Astrocyte (in vitro differentiated cells and primary cell): ENCODE data around the gene SH3RF1. TPM values are rescaled to one million over a fixed set of nuclear protein-coding genes. Genes with fewer than 3 reads are reported as not detected.

ENCODE experiments used
- DNase-seq: peaks from one replicate; pipeline ENCODE4 v3.0.0-alpha.2; 2010; ENCODE audit warnings: low read depth
- FAIRE-seq: peaks from 2 replicates; lab custom pipeline; 2011; peaks lifted over from hg19 to GRCh38; lab: Jason Lieb, UNC
- H2AFZ ChIP-seq: 2 replicates; pipeline ENCODE4 v1.6.0; 2012; ENCODE audit warnings: low read depth, low read length, inconsistent platforms
- H3K27ac ChIP-seq: 2 replicates; pipeline ENCODE4 v1.5.1; 2011; ENCODE audit warnings: low read depth, low read length, inconsistent platforms
- H3K27me3 ChIP-seq: 2 replicates; pipeline ENCODE4 v1.6.0; 2011; ENCODE audit warnings: low read length, inconsistent platforms; ENCODE audit not compliant: insufficient read depth
- H3K36me3 ChIP-seq: 2 replicates; pipeline ENCODE4 v1.5.1; 2011; ENCODE audit warnings: low read length, inconsistent platforms; ENCODE audit not compliant: insufficient read depth
- H3K4me1 ChIP-seq: 2 replicates; pipeline ENCODE4 v1.5.1; 2011; ENCODE audit warnings: low read length, inconsistent platforms; ENCODE audit not compliant: insufficient read depth
- H3K4me2 ChIP-seq: 2 replicates; pipeline ENCODE4 v1.6.0; 2012; ENCODE audit warnings: low read length, inconsistent platforms
- H3K4me3 ChIP-seq: 2 replicates; pipeline ENCODE4 v1.5.1; 2011; ENCODE audit warnings: low read depth, mild to moderate bottlenecking, low read length, inconsistent platforms; ENCODE audit not compliant: insufficient read depth
- H3K79me2 ChIP-seq: 2 replicates; pipeline ENCODE4 v1.6.0; 2012; ENCODE audit warnings: mild to moderate bottlenecking, low read length, inconsistent platforms; ENCODE audit not compliant: insufficient read depth
- H3K9ac ChIP-seq: 2 replicates; pipeline ENCODE4 v1.6.0; 2012; ENCODE audit warnings: mild to moderate bottlenecking, low read length, inconsistent platforms
- H3K9me3 ChIP-seq: 2 replicates; pipeline ENCODE4 v1.5.1; 2012; ENCODE audit warnings: low read depth, mild to moderate bottlenecking, low read length, inconsistent platforms; ENCODE audit not compliant: insufficient read depth
- H4K20me1 ChIP-seq: 2 replicates; pipeline ENCODE4 v1.6.0; 2012; ENCODE audit warnings: low read length, inconsistent platforms; ENCODE audit not compliant: insufficient read depth
- H3K27ac Mint-ChIP-seq: one replicate; pipeline ENCODE4 v1.8.0; 2021; ENCODE audit warnings: mild to moderate bottlenecking, mixed read lengths; ENCODE audit not compliant: unreplicated experiment
- H3K27me3 Mint-ChIP-seq: one replicate; pipeline ENCODE4 v1.8.0; 2021; ENCODE audit warnings: low read depth, mixed read lengths; ENCODE audit not compliant: unreplicated experiment
- H3K36me3 Mint-ChIP-seq: one replicate; pipeline ENCODE4 v1.8.0; 2021; ENCODE audit warnings: low read depth, mixed read lengths; ENCODE audit not compliant: unreplicated experiment
- H3K4me1 Mint-ChIP-seq: one replicate; pipeline ENCODE4 v1.8.0; 2021; ENCODE audit warnings: low read depth, mixed read lengths; ENCODE audit not compliant: unreplicated experiment
- H3K4me3 Mint-ChIP-seq: one replicate; pipeline ENCODE4 v1.8.0; 2021; ENCODE audit warnings: mild to moderate bottlenecking, moderate library complexity, mixed read lengths; ENCODE audit not compliant: unreplicated experiment
- H3K9me3 Mint-ChIP-seq: one replicate; pipeline ENCODE4 v1.8.0; 2021; ENCODE audit warnings: mild to moderate bottlenecking, mixed read lengths; ENCODE audit not compliant: unreplicated experiment
- EZH2 ChIP-seq: IDR thresholded peaks from 2 replicates; pipeline ENCODE4 v1.6.1; 2012; ENCODE audit warnings: mild to moderate bottlenecking, low read length, inconsistent platforms; ENCODE audit not compliant: insufficient read depth
- total RNA-seq: library from RNA; stranded (reverse); gene quantifications from 2 replicates; pipeline ENCODE4 v1.2.1, GENCODE V29; 2021
- TF ChIP-seq, protein P1 (sequence below): IDR thresholded peaks from 2 replicates; pipeline ENCODE4 v1.5.1; 2011; ENCODE audit warnings: low read depth, mild to moderate bottlenecking, inconsistent platforms, low read length, moderate library complexity; ENCODE audit not compliant: insufficient read depth

SH3RF1 gene
- total RNA-seq, 1 donor from 2014 or later: 25.9 TPM

DNA sequence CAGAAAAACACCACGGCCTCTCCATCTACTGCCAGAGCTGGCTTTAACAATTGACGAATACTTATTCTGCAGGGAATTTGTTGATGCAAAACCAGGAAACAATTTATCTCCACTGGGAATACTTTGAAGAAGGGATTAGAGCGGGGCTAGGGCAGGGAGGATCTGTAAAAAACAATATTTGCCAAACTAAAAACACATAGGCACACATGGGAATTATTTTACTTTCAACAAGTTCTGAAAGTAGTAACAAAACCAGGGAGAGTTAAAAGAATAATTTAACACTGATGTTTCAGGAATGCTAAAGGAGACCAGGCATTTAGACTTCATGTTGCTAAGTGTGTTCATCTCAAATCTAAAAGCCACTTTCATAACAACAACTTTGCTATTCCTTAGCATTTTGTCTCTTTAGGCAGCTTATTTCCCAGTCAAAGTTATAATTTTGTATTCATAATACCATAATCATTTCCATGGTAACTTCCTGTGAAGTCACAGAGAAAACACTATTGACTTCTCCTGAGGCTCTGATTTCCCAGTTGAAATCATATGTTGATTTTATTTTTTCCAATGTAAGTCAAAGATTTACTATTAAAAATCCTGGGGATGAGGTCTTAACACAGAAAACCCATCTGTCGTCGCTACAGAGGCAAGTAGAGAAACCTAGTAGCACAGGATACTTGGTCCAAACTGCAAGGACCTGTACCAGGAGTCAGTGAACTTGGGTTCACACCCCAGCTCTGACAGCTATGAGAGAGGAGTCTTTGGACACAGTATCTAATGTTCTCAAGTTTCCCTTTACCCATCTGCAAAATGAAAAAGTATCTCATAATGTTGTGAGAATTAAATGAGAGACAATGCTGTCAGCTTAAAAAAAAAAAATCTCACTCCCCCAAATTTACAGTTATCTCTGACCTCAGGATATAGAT, 69.3 kb downstream of the SH3RF1 start:
- peaks cover 3% of the 10 kb centered on the region for H3K36me3 Mint-ChIP-seq
- Histone ChIP-seq H3K4me3 (no peak overlapping the region), H3K4me2 (peak overlapping the region; percentile 8), H3K9ac (peak overlapping the region; percentile 4), H4K20me1 (peaks cover 49% of the 10 kb centered on the region), H3K4me1 (peaks cover 6% of the 10 kb centered on the region), H3K9me3 (no peaks in the 10 kb centered on the region), H3K27me3 (no peaks in the 10 kb centered on the region), H3K79me2 (peaks cover 93% of the 10 kb centered on the region), H3K27ac (peak overlapping the region; percentile 40), H2AFZ (no peak overlapping the region), H3K36me3 (peaks cover 3% of the 10 kb centered on the region)
- H3K9me3 Mint-ChIP-seq: no peaks in the 10 kb centered on the region
- TF ChIP-seq EZH2: no peak
- TF ChIP-seq, protein P1, sequence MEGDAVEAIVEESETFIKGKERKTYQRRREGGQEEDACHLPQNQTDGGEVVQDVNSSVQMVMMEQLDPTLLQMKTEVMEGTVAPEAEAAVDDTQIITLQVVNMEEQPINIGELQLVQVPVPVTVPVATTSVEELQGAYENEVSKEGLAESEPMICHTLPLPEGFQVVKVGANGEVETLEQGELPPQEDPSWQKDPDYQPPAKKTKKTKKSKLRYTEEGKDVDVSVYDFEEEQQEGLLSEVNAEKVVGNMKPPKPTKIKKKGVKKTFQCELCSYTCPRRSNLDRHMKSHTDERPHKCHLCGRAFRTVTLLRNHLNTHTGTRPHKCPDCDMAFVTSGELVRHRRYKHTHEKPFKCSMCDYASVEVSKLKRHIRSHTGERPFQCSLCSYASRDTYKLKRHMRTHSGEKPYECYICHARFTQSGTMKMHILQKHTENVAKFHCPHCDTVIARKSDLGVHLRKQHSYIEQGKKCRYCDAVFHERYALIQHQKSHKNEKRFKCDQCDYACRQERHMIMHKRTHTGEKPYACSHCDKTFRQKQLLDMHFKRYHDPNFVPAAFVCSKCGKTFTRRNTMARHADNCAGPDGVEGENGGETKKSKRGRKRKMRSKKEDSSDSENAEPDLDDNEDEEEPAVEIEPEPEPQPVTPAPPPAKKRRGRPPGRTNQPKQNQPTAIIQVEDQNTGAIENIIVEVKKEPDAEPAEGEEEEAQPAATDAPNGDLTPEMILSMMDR: no peak
- peak overlapping the region; percentile 42 for H3K27ac Mint-ChIP-seq
- DNase-seq (no peak), FAIRE-seq (peak; percentile 5)
- peaks cover 19% of the 10 kb centered on the region for H3K4me1 Mint-ChIP-seq
- H3K27me3 Mint-ChIP-seq: no peaks in the 10 kb centered on the region
- no peak overlapping the region for H3K4me3 Mint-ChIP-seq

DNA sequence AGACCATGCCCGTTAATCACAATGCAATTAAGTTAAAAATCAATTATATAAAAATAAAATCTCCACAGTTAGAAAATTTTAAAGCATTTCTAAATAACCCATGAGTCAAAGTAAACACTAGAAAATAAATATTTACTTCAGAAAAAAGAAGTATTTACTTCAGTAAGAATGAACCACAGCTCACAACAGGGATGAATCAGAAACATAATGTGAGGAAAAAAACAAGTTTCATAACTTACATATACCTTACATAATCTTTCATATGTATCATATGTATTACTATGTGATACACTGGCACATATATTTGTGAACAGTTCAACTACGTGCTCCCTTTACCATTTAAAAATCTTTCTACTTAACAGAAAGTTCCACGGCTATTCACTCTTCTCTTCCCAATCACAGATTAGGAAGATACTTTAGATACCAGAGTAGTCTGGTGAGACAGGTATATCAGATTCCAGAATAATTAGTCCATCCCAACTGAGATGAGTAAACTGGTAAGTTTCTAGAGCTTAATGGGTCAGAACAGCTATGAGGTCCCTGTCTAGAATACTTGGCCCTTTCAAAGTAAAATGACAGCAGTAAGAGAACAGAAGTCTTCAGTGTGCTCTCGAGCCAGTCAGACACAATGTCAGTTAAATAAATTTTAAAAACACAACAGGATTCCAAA, 70.3 kb downstream of the SH3RF1 start:
- H3K4me2 ChIP-seq: no peak overlapping the region
- H4K20me1 ChIP-seq: peaks cover 41% of the 10 kb centered on the region
- no peaks in the 10 kb centered on the region for H3K27me3 Mint-ChIP-seq
- H3K4me1 ChIP-seq: peaks cover 6% of the 10 kb centered on the region
- H2AFZ ChIP-seq: no peak overlapping the region
- peaks cover 3% of the 10 kb centered on the region for H3K36me3 Mint-ChIP-seq
- H3K9me3 Mint-ChIP-seq: no peaks in the 10 kb centered on the region
- H3K27me3 ChIP-seq: no peaks in the 10 kb centered on the region
- H3K9ac ChIP-seq: no peak overlapping the region
- no peak for FAIRE-seq
- no peak overlapping the region for H3K4me3 Mint-ChIP-seq
- H3K79me2 ChIP-seq: peaks cover 89% of the 10 kb centered on the region
- H3K9me3 ChIP-seq: no peaks in the 10 kb centered on the region
- no peak overlapping the region for H3K27ac Mint-ChIP-seq
- no peak overlapping the region for H3K4me3 ChIP-seq
- peak overlapping the region; percentile 18 for H3K27ac ChIP-seq
- TF ChIP-seq EZH2: no peak
- TF ChIP-seq, protein P1: no peak
- H3K4me1 Mint-ChIP-seq: peaks cover 19% of the 10 kb centered on the region
- peaks cover 3% of the 10 kb centered on the region for H3K36me3 ChIP-seq
- DNase-seq: no peak
